T-cell (primary cell): ENCODE results near the gene AUH. TPM values are rescaled to one million over a fixed set of nuclear protein-coding genes. Genes with fewer than 3 reads are reported as not detected.

Experiments
- ATAC-seq, 4 experiments: fragments of 200-7000 bp in 3 of 4; fragments of 150-1000 bp in 1 of 4; cut with Tn5 transposase; replicated peaks in 1 of 4; 1 replicate in 3 of 4; 2 replicates in 1 of 4; pipeline ENCODE4 v1.10.0; 2021; ENCODE audit warnings: moderate library complexity in 3 of 4, mild to moderate bottlenecking in 2 of 4, moderate number of reproducible peaks in 1 of 4
- CTCF ChIA-PET, 2 donors: fragments of 300-600 bp; sonication (Branson Sonifier 250); formaldehyde crosslinking; loops; one replicate each; lab custom pipeline; 2022; ENCODE audit warnings: antibody characterized with exemption in 2 of 2; lab: Charles Lee
- POLR2A ChIA-PET, 2 donors: fragments of 300-600 bp; sonication (Branson Sonifier 250); formaldehyde crosslinking; loops; one replicate each; lab custom pipeline; 2022; ENCODE audit warnings: antibody characterized with exemption in 2 of 2; lab: Charles Lee
- DNase-seq, 35 experiments: peaks; one replicate each; pipeline versions ENCODE4 v3.0.0 to v3.0.0-alpha.2; 2013 to 2023
- H3K27ac ChIP-seq: one replicate; pipeline ENCODE4 v1.5.1; 2013; ENCODE audit warnings: low read length
- H3K27me3 ChIP-seq, 2 experiments: replicated peaks in 1 of 2; 1 replicate in 1 of 2; 2 replicates in 1 of 2; pipeline versions ENCODE4 v1.6.1 to v1.7.0; 2013; ENCODE audit warnings: low read length in 1 of 2, mixed read lengths in 1 of 2; ENCODE audit not compliant: control insufficient read depth in 2 of 2, insufficient read depth in 2 of 2; ENCODE audit errors: extremely low read depth in 1 of 2
- H3K36me3 ChIP-seq, 2 donors: 1 replicate in 1 of 2; 2 replicates in 1 of 2; pipeline versions ENCODE4 v1.6.1 to v1.7.0; 2013; ENCODE audit warnings: low read length in 1 of 2; ENCODE audit not compliant: control insufficient read depth in 2 of 2, insufficient read depth in 1 of 2; ENCODE audit errors: extremely low read depth in 1 of 2
- H3K4me1 ChIP-seq, 2 experiments: 1 replicate in 1 of 2; 2 replicates in 1 of 2; pipeline versions ENCODE4 v1.6.1 to v1.7.0; 2013; ENCODE audit warnings: low read length in 2 of 2, mixed read lengths in 1 of 2; ENCODE audit not compliant: insufficient read depth in 2 of 2, control insufficient read depth in 1 of 2; ENCODE audit errors: extremely low read depth in 1 of 2
- H3K4me3 ChIP-seq, 2 donors: 1 replicate in 1 of 2; 2 replicates in 1 of 2; pipeline versions ENCODE4 v1.5.1 to v1.7.0; 2013; ENCODE audit warnings: mild to moderate bottlenecking in 2 of 2, low read length in 1 of 2, moderate library complexity in 1 of 2; ENCODE audit not compliant: control insufficient read depth in 1 of 2; ENCODE audit errors: extremely low read depth in 1 of 2
- H3K9me3 ChIP-seq: 2 replicates; pipeline ENCODE4 v1.7.0; 2013
- H3K27ac Mint-ChIP-seq, 2 donors: one replicate each; pipeline ENCODE4 v1.8.0; 2020 to 2021; ENCODE audit warnings: mild to moderate bottlenecking in 2 of 2, mixed read lengths in 2 of 2
- H3K27me3 Mint-ChIP-seq, 2 donors: one replicate each; pipeline ENCODE4 v1.8.0; 2021 to 2022; ENCODE audit warnings: mixed read lengths in 2 of 2
- H3K36me3 Mint-ChIP-seq: one replicate; pipeline ENCODE4 v1.8.0; 2021; ENCODE audit warnings: mixed read lengths
- H3K4me1 Mint-ChIP-seq, 3 donors: one replicate each; pipeline ENCODE4 v1.8.0; 2020 to 2022; ENCODE audit warnings: mixed read lengths in 3 of 3, mild to moderate bottlenecking in 1 of 3
- H3K4me3 Mint-ChIP-seq, 3 donors: one replicate each; pipeline ENCODE4 v1.8.0; 2020 to 2022; ENCODE audit warnings: mild to moderate bottlenecking in 3 of 3, mixed read lengths in 3 of 3, moderate library complexity in 3 of 3
- H3K9me3 Mint-ChIP-seq, 3 donors: one replicate each; pipeline ENCODE4 v1.8.0; 2020 to 2022; ENCODE audit warnings: mixed read lengths in 3 of 3
- WGBS: methylation state at CpG from one replicate; pipeline ENCODE4 v1.1.5; 2013; ENCODE audit warnings: missing lambda C conversion rate; ENCODE audit not compliant: insufficient coverage; 5-methylcytosine and 5-hydroxymethylcytosine counted together
- total RNA-seq, 35 experiments: library from RNA in 6 of 35; stranded (reverse) in 6 of 35; fragments of 120-200 nt in 1 of 35; gene quantifications; one replicate each; pipeline versions ENCODE4 v1.2.1 to v1.2.4 and lab custom pipeline; 2013 to 2026

The AUH gene
- total RNA-seq, 5 donors from 2014 or later (not counting 1 experiment from before 2014, with no cell fraction given) = 17.2 to 24.6 (median 21.6) TPM

DNA sequence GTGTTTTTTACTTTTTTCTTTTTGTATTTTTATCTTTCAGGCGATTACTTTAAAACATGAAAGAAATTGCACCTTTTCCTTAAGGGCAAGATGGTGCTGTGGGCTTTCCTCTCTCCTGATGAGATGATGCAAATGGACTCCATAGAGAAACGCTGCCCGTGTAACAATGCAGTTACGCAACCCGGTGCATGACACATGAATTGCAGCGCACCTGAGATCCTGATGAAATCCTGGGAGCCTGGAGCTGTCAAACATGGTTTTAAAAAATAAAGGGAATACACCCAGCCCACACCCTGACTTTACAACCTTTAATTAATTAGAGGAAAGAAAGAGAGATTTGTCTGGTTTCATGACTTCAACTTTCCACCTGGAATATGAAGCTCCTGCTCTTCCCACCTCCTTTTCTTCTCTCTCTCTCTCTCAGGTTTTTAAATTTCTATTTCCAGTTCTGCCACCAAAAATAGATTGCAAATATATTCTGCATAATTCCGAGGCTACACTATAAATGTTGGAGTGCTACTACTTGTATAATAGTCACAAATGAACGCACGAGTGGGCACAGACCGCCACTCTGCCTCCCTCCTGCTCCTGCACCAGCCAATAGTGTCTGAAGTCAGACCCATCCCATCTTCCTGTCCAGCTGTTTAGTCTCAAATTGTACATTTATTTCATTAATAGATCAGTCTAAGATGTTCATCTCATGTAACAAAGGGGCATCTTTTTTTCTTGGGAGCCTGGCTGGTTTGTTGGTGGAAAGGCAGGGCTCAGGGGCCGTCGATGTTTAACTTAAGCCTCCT, 179.1 kb downstream of the AUH start:
- Mint-ChIP-seq H3K4me3 (no peak overlapping the region), H3K9me3 (no peaks in the 10 kb centered on the region), H3K36me3 (no peaks in the 10 kb centered on the region), H3K27ac (no peak overlapping the region), H3K27me3 (no peaks in the 10 kb centered on the region), H3K4me1 (peaks cover 12 to 14% (median 14%) of the 10 kb centered on the region in 3 donors)
- Histone ChIP-seq H3K4me1 (peaks cover 4 to 12% of the 10 kb centered on the region in 2 experiments), H3K4me3 (no peak overlapping the region), H3K27me3 (no peaks in the 10 kb centered on the region), H3K9me3 (no peaks in the 10 kb centered on the region), H3K36me3 (no peaks in the 10 kb centered on the region), H3K27ac (no peak overlapping the region)
- ATAC-seq = no peak
- WGBS = no CpG with 5 or more reads among the region's 12 CpGs
- CTCF ChIA-PET = interaction anchor here in 1 of 2 donors (0.8 kb wide), 1 partner anchor 179 kb away, joined by 3 read pairs; the partner anchor contains the start of gene AUH
- POLR2A ChIA-PET = no interaction called here
- no peak for DNase-seq

DNA sequence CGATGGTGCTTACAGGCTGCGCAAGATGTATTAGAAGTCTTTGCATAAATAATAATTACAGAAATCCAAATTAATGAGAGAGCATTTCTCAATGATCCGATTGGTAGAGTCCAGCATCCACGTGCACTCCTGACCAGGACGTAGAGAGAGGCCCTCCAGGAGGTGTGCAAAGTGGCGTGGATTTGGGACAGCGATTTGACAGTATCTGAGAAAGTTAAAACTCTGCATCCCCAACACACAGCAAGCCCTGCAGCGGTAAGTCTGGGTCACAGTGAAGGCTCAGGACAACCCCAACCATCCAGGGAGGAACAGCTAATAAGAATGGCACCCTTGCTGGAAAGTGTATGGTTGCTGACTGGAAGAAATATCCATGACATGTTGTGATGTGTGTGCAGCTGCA, 180.2 kb downstream of the AUH start:
- Mint-ChIP-seq H3K4me3 (no peak overlapping the region), H3K27me3 (no peaks in the 10 kb centered on the region), H3K9me3 (no peaks in the 10 kb centered on the region), H3K27ac (no peak overlapping the region), H3K4me1 (peaks cover 14 to 18% (median 14%) of the 10 kb centered on the region in 3 donors), H3K36me3 (no peaks in the 10 kb centered on the region)
- no peak for DNase-seq
- H3K36me3 ChIP-seq = no peaks in the 10 kb centered on the region
- POLR2A ChIA-PET = no interaction called here
- no peak overlapping the region for H3K27ac ChIP-seq
- CTCF ChIA-PET = no interaction called here
- ATAC-seq = no peak
- H3K4me3 ChIP-seq = no peak overlapping the region
- H3K9me3 ChIP-seq = no peaks in the 10 kb centered on the region
- no peaks in the 10 kb centered on the region for H3K27me3 ChIP-seq
- peaks cover 4 to 22% of the 10 kb centered on the region in 2 experiments for H3K4me1 ChIP-seq
- 61% methylated on average over 3 of the region's 8 CpGs for WGBS

DNA sequence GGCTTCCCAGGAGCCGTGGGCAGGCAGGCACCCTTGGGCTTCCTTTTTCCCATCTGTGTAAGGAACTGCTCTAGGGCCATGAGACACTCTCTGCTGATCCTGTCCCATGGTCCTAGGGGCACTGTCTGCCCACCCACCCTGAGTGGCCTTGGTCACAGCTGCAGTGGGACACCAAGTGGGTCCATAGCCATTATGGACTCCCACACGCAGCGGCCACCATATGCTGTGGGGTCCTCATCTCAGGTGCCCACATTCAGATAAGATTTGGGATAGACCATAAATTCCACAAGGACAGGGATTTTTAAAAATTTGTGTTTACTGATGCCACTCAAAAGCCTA, 180.8 kb downstream of the AUH start:
- POLR2A ChIA-PET = no interaction called here
- Mint-ChIP-seq H3K27me3 (no peaks in the 10 kb centered on the region), H3K4me1 (peaks cover 14 to 18% (median 18%) of the 10 kb centered on the region in 3 donors), H3K27ac (no peak overlapping the region), H3K4me3 (no peak overlapping the region), H3K9me3 (no peaks in the 10 kb centered on the region), H3K36me3 (no peaks in the 10 kb centered on the region)
- H3K27ac ChIP-seq = no peak overlapping the region
- H3K4me3 ChIP-seq = no peak overlapping the region
- ATAC-seq (no peak), DNase-seq (no peak)
- no peaks in the 10 kb centered on the region for H3K36me3 ChIP-seq
- no peaks in the 10 kb centered on the region for H3K27me3 ChIP-seq
- CTCF ChIA-PET = no interaction called here
- 94% methylated on average over 3 of the region's 3 CpGs for WGBS
- no peaks in the 10 kb centered on the region for H3K9me3 ChIP-seq
- H3K4me1 ChIP-seq = peaks cover 4 to 25% of the 10 kb centered on the region in 2 experiments

DNA sequence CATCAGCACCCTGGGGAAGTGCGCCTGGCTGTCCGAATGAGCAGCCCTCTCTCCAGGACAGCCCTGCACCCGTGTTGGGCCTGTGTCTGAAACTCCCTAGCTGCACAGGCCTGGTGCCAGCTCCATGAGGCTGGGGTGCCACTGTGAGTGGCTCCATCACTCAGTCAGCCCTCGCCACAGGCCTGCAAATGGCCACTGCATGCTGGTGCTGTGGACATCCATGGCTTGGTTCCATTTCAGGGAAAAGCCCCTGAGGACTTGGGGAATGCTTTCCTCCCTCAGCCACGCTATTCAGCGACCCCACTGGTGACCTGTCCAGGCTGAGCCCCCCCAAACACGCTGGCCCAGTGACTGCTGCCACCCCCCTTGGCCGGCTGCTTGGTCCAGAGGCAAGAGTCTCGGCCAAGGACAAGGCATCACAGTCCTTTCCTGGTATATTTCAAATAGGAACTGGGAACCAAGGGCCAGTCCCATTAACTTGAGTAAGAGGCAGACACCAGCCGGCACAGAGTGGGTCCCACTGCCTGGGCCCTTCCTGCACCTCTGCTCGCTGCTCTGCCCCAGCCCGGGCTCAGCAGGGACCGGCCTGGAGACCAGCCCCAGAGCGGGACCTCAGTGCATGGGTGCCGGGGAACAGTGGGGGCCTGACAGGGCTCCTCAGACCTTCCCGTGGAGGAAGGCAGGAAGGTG, 181.3 kb downstream of the AUH start:
- CTCF ChIA-PET = no interaction called here
- ATAC-seq = no peak

DNA sequence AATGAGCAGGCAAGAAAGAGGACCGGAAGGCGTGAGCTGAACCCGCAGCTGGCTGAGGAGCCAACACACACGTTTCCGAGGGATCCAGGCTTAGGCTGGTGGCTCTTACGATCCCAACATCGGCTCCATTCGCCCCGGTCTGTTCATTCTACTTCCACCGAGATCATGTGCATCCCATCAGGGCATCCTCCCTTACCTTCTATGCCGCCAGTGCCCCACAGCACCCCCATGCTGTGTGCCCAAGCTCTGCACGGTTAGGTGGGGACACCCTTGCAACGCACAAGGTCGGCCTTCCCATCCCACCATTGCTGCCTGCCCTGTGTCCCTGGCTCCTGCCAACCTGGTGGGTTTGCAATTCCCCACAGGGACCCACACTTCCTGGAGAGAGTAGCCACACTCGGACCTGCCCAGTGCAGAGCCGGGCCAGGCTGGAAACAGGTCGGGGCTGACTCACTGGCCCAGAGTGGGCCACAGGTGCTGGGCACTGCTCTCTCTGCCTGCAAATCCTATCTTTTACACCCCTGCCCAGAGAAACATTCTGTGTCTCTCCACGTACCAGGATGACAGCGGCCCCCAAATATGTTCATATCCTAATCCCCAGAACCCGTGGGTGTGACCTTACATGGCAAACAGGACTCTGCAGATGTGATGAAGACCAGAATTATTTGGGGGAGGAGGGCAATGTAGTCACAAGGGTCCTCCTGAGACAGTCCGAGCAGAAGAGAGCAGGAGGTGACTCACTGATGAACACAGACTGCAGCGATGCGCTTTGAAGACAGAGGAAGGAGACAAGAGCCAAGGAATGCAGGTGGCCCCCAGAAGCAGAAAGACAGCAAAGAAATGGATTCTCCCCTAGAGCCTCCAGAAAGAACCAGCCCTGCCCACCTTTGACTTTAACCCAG, 182.2 kb downstream of the AUH start:
- H3K4me3 Mint-ChIP-seq = no peak overlapping the region
- no peaks in the 10 kb centered on the region for H3K36me3 ChIP-seq
- no peak overlapping the region for H3K27ac Mint-ChIP-seq
- no peak overlapping the region for H3K27ac ChIP-seq
- H3K9me3 Mint-ChIP-seq = no peaks in the 10 kb centered on the region
- ATAC-seq (no peak), DNase-seq (no peak)
- no peaks in the 10 kb centered on the region for H3K36me3 Mint-ChIP-seq
- H3K4me1 Mint-ChIP-seq = peaks cover 24 to 26% (median 24%) of the 10 kb centered on the region in 3 donors
- H3K27me3 ChIP-seq = no peaks in the 10 kb centered on the region
- CTCF ChIA-PET = no interaction called here
- no peaks in the 10 kb centered on the region for H3K9me3 ChIP-seq
- WGBS = 91% methylated on average over 17 of the region's 23 CpGs
- no peak overlapping the region for H3K4me3 ChIP-seq
- peaks cover 6 to 25% of the 10 kb centered on the region in 2 experiments for H3K4me1 ChIP-seq
- POLR2A ChIA-PET = no interaction called here
- H3K27me3 Mint-ChIP-seq = no peaks in the 10 kb centered on the region

More for the DNA sequence above, 181.3 kb downstream of the AUH start:
- H3K27ac Mint-ChIP-seq = no peak overlapping the region
- POLR2A ChIA-PET = no interaction called here
- no peaks in the 10 kb centered on the region for H3K9me3 ChIP-seq
- H3K9me3 Mint-ChIP-seq = no peaks in the 10 kb centered on the region
- H3K4me1 Mint-ChIP-seq = peaks cover 15 to 20% (median 19%) of the 10 kb centered on the region in 3 donors
- peaks cover 4 to 25% of the 10 kb centered on the region in 2 experiments for H3K4me1 ChIP-seq
- H3K36me3 ChIP-seq = no peaks in the 10 kb centered on the region
- no peak for DNase-seq
- no peaks in the 10 kb centered on the region for H3K27me3 ChIP-seq
- H3K36me3 Mint-ChIP-seq = no peaks in the 10 kb centered on the region
- 92% methylated on average over 16 of the region's 16 CpGs for WGBS
- H3K27ac ChIP-seq = no peak overlapping the region
- H3K27me3 Mint-ChIP-seq = no peaks in the 10 kb centered on the region
- H3K4me3 Mint-ChIP-seq = no peak overlapping the region
- no peak overlapping the region for H3K4me3 ChIP-seq
